Stimulated activated CD4-positive, alpha-beta T cell treated with anti-CD3 and anti-CD28 coated beads, Interleukin-4, amount 100 ng/mL, for 24 hours (primary cell): ENCODE data around the gene BCKDHB.

Experiments used
- DNase-seq: peaks from one replicate; pipeline ENCODE4 v3.0.0-alpha.2; 2020

BCKDHB gene

DNA sequence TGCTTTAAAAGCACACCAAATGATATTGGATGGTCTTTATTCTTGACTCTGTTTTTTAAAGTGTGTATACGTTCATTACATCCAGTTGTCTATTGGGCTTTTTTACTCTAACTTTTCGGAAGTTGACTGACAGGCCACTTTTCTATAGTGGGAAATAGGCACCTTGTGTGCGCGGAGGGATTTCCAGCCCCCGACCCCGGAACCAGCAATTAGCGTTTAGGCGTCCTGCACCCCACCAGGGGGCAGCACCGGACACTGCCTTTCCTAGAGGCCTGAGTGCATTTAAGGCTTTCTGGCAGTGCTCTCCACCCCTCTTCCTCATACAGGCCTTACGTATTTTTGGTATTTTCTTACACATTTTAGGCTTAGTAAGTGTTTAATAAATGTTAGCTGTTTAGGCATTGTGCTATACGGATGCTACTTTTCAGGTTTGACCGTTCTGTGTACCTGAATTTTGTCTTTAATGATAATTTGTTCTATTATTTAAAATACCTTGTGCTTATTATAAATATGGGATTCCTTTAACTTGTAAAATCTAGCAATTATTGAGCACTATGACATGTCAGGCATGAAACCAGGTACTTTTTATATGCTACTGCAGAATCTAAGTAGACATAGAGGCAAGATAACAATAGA lies 231.8 kb downstream of the BCKDHB start:
- peak; percentile 78 for DNase-seq

DNA sequence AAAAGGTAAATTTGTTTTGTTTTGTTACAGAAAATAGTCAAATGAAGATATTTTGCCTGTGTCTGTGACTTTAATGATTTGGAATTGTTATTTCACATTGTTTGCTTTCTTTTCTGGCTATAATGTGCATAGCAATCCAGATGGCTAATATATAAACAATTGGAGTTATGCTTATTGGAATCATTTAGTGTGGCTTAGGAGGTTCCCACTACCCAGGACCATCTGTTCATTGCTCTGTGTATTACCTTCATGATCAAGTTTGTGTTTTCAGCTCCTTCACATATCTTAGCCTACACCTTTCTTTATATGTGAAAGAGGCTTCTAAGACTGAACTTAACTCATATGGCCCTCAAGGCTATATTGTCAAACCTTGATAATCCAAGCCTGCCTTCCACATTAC lies 232.9 kb downstream of the BCKDHB start:
- DNase-seq = no peak

DNA sequence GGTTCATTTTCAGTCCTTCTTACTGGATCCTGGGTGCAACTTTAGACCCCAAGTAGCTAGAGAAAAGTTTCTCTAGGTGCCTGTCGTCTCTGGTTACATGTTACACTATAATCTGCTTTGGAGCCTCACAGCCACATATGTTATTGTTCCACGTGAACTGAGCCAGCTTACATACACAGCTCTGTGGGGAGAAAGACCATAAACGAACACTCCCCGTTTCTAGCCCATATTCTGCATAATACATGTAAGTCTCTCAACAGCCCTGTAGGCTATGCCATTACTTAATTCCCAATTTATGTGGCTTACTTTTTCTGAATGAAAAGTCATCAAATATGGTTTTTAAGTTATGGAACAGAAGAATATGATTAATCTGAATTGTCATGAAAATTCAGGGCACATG lies 233.8 kb downstream of the BCKDHB start:
- DNase-seq = no peak

DNA sequence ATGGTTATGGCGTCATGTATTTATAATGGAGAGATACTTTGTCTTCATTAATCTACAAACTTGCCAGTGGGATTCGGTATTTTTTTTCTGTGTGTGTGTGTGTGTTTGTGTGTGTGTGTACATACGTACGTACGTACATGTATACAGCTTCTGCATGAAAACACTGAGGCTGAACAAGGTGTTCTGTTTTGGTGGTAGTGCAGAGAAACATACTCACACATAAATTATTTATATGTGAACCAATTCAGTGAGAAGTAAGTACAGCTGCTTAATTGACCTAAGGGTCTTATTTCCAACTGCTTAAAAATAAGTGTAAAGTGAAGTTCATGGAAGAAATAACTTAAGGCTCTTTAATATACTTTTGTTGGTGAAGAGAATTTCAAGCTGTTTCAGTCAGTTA lies 234.2 kb downstream of the BCKDHB start:
- DNase-seq = no peak

DNA sequence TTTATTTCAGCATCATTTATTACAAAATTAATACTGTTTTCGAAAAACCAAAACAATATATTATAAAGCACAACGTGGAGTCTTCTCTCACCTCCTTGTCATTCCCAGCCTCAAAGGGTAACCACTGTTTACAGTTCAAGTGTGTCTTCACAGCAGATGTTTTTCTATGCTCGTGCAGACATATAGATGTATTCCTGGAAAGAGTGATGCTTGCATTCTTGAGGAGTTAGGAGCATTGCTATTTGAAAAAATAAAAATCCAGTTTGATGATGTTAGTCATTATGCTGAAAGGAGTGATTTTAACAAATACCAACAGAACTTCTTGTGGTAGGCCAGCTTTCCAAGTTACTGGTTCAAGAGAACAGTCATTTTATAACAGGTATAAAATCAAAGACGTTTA lies 234.9 kb downstream of the BCKDHB start:
- no peak for DNase-seq

DNA sequence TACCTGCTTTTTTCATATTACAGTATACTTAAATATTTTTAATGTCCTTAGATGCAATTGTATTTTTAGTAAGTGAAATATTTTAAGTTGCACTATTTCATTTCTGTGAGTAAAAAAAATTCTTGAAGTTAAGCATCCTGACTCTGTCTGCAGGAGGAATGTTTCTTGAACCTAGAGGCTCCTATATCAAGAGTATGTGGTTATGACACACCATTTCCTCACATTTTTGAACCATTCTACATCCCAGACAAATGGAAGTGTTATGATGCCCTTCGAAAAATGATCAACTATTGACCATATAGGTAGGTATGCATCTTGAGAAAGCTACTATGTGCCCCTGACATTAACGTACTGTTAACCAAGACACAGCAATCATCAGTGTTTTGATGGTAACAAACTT lies 237.0 kb downstream of the BCKDHB start:
- no peak for DNase-seq

DNA sequence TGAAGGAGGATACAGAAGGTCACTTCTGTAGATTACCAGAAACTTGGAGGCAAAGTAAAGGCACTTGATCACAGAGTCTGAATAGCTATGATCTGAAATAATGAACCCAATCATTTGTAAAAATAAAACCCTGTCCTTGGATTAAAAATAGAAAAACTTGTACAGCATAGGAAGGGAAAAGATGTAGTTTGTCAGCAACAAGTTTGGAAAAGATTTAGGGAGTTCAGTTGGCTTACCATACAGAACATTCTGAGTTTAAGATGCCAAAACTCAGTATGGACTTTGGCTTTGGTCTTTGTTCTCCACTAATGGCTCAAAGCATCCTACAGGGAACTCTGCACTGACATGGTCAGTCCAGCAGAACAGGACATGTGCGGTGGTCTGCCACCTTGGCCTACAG lies 240.6 kb downstream of the BCKDHB start:
- DNase-seq = no peak

DNA sequence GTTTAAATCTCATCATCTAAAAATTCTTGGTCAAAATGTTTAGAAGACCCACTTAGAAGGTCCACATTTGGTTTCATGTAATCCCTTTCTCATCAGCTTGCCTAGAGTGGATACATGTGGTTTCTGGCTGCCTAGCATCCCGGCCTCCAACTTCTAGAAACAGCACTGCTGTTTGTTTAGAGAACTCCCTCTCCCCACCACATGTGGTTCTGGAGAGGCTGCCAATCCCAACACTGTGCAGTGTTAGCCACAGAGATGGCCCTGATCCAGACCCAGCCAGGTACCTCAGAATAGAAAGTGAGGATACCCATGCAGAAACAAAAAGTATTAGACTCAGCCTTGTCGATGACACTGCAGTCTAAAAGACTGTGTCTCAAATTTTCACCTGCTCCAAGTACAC lies 241.8 kb downstream of the BCKDHB start:
- no peak for DNase-seq

DNA sequence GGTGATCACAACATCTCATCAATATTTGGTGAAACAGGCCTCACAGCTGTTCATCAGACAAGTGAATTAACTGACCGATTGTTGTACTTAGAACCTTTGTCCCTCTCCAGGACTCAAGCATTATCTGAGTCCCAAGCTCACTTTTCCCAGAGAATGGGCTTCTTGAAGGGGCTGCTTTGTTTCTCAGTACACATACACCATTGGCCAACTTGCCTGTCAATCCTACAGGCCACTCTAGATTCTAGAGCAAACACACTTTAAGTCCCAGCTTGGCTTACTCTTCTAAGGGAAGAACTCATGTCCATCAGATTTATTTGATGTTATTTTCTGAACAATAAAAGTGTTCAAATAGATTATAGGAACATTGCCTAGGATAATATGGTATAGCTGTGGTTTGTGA lies 249.5 kb downstream of the BCKDHB start:
- DNase-seq = no peak

DNA sequence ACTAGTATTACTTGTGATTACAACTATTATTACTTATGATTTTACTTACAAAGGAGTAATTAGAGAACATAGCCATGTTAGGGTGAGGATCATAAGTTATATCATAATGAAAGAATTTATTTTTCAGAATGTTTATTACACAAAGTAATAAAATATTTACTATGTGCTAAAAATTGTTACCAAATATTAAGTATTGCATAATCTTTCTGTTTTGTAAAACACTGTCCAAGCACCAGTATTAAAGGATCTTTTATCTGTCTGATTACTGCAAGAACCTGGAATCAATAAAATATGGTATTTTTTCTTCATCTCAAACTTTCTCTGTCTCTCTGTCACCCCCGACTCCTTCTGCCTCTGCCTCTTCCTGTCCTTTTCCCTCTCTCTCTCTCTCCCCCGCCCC lies 250.1 kb downstream of the BCKDHB start:
- DNase-seq = no peak

DNA sequence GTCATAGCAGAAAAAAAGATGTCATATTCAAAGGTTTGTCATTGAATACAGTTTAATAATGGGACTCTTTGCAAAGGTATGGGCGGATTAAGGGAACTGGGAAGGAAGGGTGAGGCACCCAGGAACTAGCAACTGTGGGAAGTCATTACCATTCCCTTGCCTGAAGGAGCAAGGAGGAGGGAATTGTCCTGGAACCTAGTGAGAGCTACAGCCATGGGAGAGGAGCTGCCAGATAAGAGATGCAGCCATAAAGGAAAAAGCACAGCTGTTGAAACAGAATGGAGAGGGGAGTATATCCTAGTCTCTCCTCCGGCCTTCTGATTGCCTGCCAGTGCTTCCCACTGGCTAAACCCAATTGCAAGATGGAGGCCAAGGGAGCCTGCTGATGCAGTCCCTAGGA lies 250.6 kb downstream of the BCKDHB start:
- no peak for DNase-seq

DNA sequence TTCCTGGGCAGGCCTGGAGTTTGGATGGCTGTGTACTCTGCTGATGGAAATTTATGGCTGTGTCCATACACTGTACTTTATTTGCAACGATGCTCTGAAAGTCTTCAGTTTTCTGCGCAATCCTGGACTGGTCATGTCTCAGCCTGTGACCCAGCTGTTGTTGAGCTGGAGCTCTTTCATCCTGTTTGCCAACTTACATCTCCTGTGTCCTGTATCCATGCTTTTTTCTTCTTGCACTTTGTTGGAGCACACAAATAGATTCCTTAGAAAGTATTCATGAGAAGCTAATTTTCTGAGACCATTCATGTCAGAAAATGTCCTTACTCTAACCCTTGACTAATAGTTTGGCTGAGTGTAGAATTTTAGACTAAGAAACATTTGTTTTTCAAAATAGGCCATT lies 251.2 kb downstream of the BCKDHB start:
- no peak for DNase-seq

DNA sequence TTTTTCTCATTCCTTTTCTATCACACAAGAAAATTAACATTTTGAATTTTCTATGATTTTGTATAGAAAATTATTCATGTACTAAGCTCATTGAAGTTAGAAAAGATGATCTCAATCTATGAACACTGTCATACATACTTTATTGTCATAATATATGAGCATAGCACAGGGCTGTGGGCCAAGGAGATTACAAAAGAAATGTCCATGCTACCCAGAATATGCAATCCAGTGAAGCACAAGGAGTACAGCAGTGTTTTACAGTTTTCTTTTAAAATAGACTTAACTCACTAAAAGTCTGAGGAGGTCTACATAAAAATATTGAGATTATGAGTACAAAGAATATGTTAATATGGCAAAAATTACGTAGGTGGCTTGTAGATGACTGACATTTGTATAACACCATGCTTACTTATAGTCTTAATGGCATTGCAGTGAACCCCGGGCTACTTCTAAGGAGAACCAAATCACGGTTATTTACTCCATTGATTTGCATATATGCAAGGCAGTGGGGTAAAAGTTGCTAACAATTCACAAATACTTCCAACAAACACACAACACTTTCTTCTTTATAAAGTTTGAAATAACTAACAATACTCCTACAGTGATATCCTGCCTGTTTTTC lies 257.1 kb downstream of the BCKDHB start:
- DNase-seq = no peak

DNA sequence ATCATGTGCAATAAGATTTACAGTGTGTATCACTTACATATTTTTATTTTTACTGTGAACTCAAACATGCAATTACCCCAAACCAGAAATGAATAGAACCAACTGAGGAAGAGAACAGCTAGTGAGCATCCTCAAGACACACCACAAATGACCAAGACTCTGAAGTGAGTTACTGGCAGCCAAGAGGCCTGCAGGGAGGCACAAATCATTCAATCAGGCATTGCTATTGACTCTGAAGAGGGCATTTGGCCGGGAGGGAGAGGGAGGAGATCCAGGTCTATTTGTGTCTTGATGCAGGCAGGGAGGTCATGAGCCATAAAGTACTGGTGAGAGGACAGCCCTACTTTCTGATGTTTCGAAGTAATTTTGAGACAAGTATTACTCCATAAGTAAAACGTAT lies 257.7 kb downstream of the BCKDHB start:
- no peak for DNase-seq

DNA sequence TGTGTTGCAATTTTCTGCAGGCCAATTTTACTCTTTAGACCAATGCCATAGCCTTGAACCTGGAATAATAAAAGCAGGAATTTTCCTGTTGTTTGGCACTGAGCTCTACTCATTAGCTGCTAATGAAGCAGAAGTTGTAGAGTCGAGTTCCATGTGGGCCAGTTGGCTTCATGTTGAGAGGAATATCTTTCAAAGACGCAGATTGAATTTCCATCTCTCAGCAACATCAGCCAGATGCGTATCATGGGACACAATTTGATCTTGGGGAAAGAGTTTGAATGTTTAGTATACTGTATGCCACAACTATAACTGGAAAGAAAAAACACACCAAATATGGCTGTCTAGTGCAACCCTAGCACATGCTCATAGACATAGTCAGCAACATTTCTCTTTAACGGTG lies 259.6 kb downstream of the BCKDHB start:
- no peak for DNase-seq

DNA sequence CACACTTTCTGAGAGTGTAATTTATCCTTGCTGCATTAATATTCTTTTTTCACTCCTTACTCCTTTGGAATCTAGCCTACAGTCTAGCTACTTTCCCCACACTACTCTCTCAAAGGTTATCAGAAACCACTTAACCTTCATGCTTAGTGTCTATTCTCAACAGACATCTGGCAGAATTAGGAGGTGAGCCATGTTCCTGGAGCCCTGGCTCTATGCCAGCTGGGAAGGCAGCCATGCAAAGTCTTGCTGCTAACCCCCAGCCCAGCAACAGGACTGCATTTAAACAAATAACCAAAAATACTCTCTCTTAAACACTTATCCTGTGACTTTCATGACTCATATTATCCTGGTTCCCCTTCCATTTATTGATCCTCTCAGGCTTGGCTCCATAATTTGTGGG lies 260.2 kb downstream of the BCKDHB start:
- no peak for DNase-seq

DNA sequence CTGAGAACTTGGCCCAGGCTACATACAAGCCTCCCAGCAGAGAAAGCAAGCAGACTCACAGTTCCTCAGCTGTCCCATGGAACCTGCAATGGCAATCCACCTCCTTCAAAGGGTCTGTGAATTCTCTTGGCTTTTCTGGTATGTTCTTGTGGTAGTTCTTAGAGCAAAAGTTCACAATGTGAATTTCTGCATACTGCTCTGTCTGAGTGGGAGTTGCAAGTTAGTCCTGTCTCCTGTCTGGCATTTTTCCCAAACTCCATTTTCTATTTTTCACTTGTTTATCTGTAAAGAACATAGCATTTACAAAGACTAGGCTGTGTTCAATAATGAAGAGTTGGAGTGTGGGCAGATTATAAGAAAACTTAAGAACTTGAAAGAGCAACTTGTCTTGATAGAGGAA lies 269.9 kb downstream of the BCKDHB start:
- DNase-seq = no peak

DNA sequence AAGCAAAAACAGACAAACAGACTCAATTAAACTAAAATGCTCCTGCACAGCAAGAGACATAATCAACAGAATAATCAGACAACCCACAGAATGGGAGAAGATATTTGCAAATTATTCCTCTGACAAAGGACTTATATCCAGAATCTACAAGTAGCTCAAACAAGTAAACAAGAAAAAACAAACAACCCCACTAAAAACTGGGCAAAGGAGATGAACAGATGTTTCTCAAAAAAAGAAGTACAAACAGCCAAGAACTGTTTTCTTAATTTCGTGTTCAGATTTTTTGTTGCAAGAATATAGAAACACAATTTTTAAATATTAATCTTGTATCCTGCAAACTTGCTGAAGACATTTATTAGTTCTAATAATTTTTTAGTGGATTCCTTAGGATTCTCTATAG lies 274.1 kb downstream of the BCKDHB start:
- no peak for DNase-seq

DNA sequence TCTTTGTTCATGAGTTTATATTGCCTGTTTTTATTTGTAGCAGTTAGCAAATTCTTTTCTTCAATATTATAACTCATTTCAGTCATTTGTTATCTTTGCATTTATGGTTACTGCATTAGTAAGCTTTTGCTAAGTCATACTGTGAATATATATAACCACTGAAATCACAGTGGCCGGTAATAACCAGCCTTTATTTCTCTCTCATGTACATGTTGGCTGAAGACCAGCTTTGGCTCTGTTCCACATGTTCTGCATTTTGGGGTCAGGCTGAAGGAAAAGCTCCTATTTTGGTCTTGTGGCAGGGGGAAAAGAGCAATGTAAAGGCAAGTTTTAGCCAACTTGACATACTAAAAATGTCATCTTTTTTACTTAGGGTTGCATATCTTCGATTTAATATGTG lies 276.3 kb downstream of the BCKDHB start:
- DNase-seq = no peak

DNA sequence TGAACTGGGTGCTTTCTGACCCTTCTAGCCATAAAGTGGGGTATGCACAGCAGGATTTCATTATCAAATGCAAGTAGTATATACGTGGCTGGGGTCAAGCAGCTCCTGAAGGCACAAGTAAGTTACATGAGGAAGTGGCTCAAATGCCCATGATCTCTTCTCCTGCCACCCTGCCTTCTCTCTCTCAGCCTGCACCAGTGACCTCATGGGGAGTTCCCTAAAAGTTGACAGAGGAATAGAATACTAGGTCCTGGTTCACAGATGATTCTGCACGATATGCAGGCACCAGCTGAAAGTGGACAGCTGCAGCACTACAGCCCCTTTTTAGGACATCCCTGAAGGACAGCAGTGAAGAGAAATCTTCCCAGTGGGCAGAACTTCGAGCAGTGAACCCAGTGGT lies 282.0 kb downstream of the BCKDHB start:
- no peak for DNase-seq
